HFFc6 (cell line): ENCODE results near the gene DPM2. TPM values are rescaled to one million over a fixed set of nuclear protein-coding genes. Genes with fewer than 3 reads are reported as not detected.
A peak's percentile ranks its signal among the peaks of the same experiment; 100 is the strongest.

ENCODE experiments used
- DNase-seq: peaks from one replicate; pipeline ENCODE4 v3.0.0-alpha.2; 2018
- H3K27ac Mint-ChIP-seq: 2 replicates; pipeline ENCODE4 v1.8.0; 2020; ENCODE audit warnings: mild to moderate bottlenecking, mixed read lengths
- H3K27me3 Mint-ChIP-seq: 2 replicates; pipeline ENCODE4 v1.8.0; 2021; ENCODE audit warnings: mild to moderate bottlenecking, moderate library complexity, mixed read lengths; ENCODE audit not compliant: insufficient read depth
- H3K36me3 Mint-ChIP-seq: 2 replicates; pipeline ENCODE4 v1.8.0; 2021; ENCODE audit warnings: low read depth, mixed read lengths
- H3K4me1 Mint-ChIP-seq: 2 replicates; pipeline ENCODE4 v1.8.0; 2020; ENCODE audit warnings: low read depth, mixed read lengths
- H3K4me3 Mint-ChIP-seq: 2 replicates; pipeline ENCODE4 v1.8.0; 2020; ENCODE audit warnings: mild to moderate bottlenecking, moderate library complexity, mixed read lengths
- H3K9me3 Mint-ChIP-seq: 2 replicates; pipeline ENCODE4 v1.8.0; 2020; ENCODE audit warnings: mild to moderate bottlenecking, mixed read lengths
- CTCF ChIP-seq: fragments of 200-600 bp; sonication (generic); IDR thresholded peaks from 2 replicates; pipeline ENCODE4 v1.5.0; 2021; ENCODE audit warnings: antibody characterized with exemption, mild to moderate bottlenecking
- total RNA-seq, 6 experiments: library from RNA; stranded (reverse); fragmentation: NEBNext Ultra II Directional; extraction: Animal tissue kit (Norgen Biotek cat#: 25700); gene quantifications; 2 replicates in 1 of 6; 3 replicates in 5 of 6; pipeline ENCODE4 v1.2.3, GENCODE V29; 2021

Gene DPM2
- total RNA-seq, 6 experiments from 2014 or later, result 42.5 to 49.6 (median 47.1) TPM

GRCh38 chr9:127910613-127911205 lies 26.9 kb downstream of the DPM2 start:
- DNase-seq, result peak; percentile 61
- H3K27me3 Mint-ChIP-seq, result no peaks in the 10 kb centered on the region
- TF ChIP-seq CTCF, result peak; percentile 65
- peaks cover 7% of the 10 kb centered on the region for H3K36me3 Mint-ChIP-seq
- no peak overlapping the region for H3K4me3 Mint-ChIP-seq
- H3K27ac Mint-ChIP-seq, result peak overlapping the region; percentile 61
- H3K9me3 Mint-ChIP-seq, result no peaks in the 10 kb centered on the region
- H3K4me1 Mint-ChIP-seq, result peaks cover 15% of the 10 kb centered on the region

- no peak for DNase-seq
- no peak for TF ChIP-seq CTCF
- H3K4me1 Mint-ChIP-seq, result peaks cover 8% of the 10 kb centered on the region
- peaks cover 7% of the 10 kb centered on the region for H3K36me3 Mint-ChIP-seq
- H3K9me3 Mint-ChIP-seq, result no peaks in the 10 kb centered on the region
- no peak overlapping the region for H3K27ac Mint-ChIP-seq
- no peaks in the 10 kb centered on the region for H3K27me3 Mint-ChIP-seq
- H3K4me3 Mint-ChIP-seq, result no peak overlapping the region
Observed at GRCh38 chr9:127909839-127910273, 27.8 kb downstream of the DPM2 start.

- TF ChIP-seq CTCF, result no peak
- H3K4me1 Mint-ChIP-seq, result peaks cover 16% of the 10 kb centered on the region
- no peak overlapping the region for H3K4me3 Mint-ChIP-seq
- H3K36me3 Mint-ChIP-seq, result peaks cover 7% of the 10 kb centered on the region
- no peak for DNase-seq
- H3K27me3 Mint-ChIP-seq, result no peaks in the 10 kb centered on the region; the same call in 1 of the 2 replicates
- H3K27ac Mint-ChIP-seq, result no peak overlapping the region
- H3K9me3 Mint-ChIP-seq, result no peaks in the 10 kb centered on the region
Observed at GRCh38 chr9:127908660-127908926, 29.1 kb downstream of the DPM2 start.

- Mint-ChIP-seq H3K27me3 (no peaks in the 10 kb centered on the region; the same call in 1 of the 2 replicates), H3K36me3 (peaks cover 7% of the 10 kb centered on the region), H3K4me3 (no peak overlapping the region), H3K9me3 (no peaks in the 10 kb centered on the region), H3K4me1 (peaks cover 21% of the 10 kb centered on the region), H3K27ac (no peak overlapping the region)
- no peak for TF ChIP-seq CTCF
- no peak for DNase-seq
Observed at GRCh38 chr9:127907867-127908659, 29.6 kb downstream of the DPM2 start.

GRCh38 chr9:127905788-127906191 lies 31.9 kb downstream of the DPM2 start:
- H3K4me3 Mint-ChIP-seq, result no peak overlapping the region
- H3K27me3 Mint-ChIP-seq, result no peaks in the 10 kb centered on the region; the same call in 1 of the 2 replicates
- H3K36me3 Mint-ChIP-seq, result peaks cover 3% of the 10 kb centered on the region
- peaks cover 24% of the 10 kb centered on the region for H3K4me1 Mint-ChIP-seq
- no peaks in the 10 kb centered on the region for H3K9me3 Mint-ChIP-seq
- peak overlapping the region; percentile 7; the same call in 1 of the 2 replicates for H3K27ac Mint-ChIP-seq
- no peak for DNase-seq
- no peak for TF ChIP-seq CTCF
